ENCODE data around the gene CADM4. TPM values are rescaled to one million over a fixed set of nuclear protein-coding genes. Genes with fewer than 3 reads are reported as not detected.
"Not testable (repeated sequence)": the region's sequence is repeated elsewhere in the genome, so short reads cannot be mapped to it uniquely, and the experiment has no call there.

Gene CADM4
- total RNA-seq, 1 donor from 2014 or later, result 13.4 TPM

DNA sequence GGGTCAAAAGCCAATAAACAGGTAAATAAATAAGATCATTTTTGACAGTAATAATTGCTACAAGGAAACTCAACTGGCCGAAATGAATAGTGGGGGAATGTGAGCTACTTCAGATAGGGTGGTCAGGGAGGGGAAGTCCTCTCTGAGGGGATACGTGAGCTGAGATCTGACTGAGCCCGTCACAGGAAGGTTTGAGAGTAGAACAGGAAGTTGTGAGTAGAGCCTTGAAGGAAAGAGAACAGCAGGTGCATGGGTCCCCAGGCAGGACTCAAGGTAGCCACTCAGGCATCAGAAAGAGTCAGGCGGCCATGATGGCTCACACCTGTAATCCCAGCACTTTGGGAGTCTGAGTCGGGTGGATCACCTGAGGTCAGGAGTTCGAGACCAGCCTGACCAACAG lies 50.0 kb downstream of the CADM4 start:
- Histone ChIP-seq H3K27me3 (ENCODE audit: control insufficient read depth, insufficient read depth, low read length) (no peaks in the 10 kb centered on the region), H3K36me3 (ENCODE audit: control insufficient read depth, insufficient read depth, low read length) (peaks cover 19% of the 10 kb centered on the region), H3K4me3 (ENCODE audit: low read depth, low read length) (no peak overlapping the region)
- DNase-seq (ENCODE audit: low read depth) (no peak), FAIRE-seq (no peak)
- TF ChIP-seq, protein P1, sequence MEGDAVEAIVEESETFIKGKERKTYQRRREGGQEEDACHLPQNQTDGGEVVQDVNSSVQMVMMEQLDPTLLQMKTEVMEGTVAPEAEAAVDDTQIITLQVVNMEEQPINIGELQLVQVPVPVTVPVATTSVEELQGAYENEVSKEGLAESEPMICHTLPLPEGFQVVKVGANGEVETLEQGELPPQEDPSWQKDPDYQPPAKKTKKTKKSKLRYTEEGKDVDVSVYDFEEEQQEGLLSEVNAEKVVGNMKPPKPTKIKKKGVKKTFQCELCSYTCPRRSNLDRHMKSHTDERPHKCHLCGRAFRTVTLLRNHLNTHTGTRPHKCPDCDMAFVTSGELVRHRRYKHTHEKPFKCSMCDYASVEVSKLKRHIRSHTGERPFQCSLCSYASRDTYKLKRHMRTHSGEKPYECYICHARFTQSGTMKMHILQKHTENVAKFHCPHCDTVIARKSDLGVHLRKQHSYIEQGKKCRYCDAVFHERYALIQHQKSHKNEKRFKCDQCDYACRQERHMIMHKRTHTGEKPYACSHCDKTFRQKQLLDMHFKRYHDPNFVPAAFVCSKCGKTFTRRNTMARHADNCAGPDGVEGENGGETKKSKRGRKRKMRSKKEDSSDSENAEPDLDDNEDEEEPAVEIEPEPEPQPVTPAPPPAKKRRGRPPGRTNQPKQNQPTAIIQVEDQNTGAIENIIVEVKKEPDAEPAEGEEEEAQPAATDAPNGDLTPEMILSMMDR (IDR thresholded peaks at IDR 0.05; ENCODE audit: insufficient read depth, low read length, severe bottlenecking), result no peak

DNA sequence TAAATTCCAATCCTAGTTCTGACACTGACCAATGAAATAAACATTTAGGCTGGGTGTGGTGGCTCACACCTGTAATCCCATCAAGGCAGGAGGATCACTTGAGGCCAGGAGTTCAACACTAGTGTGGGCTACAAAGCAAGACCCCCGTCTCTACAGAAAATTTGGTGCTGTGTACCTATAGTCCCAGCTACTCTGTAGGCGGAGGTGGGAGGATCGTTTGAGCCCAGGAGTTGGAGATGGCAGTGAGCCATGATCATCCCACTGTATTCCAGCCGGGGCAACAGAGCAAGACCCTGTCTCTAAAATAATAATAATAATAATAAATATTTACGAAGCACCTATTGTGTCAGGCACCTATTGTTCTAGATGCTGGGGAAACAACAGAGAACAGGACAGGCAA lies 50.4 kb downstream of the CADM4 start:
- FAIRE-seq (no peak), DNase-seq (ENCODE audit: low read depth) (no peak)
- Histone ChIP-seq H3K36me3 (ENCODE audit: control insufficient read depth, insufficient read depth, low read length) (peaks cover 18% of the 10 kb centered on the region), H3K4me3 (ENCODE audit: low read depth, low read length) (no peak overlapping the region), H3K27me3 (ENCODE audit: control insufficient read depth, insufficient read depth, low read length) (no peaks in the 10 kb centered on the region)
- TF ChIP-seq, protein P1 (IDR thresholded peaks at IDR 0.05; ENCODE audit: insufficient read depth, low read length, severe bottlenecking), result no peak

DNA sequence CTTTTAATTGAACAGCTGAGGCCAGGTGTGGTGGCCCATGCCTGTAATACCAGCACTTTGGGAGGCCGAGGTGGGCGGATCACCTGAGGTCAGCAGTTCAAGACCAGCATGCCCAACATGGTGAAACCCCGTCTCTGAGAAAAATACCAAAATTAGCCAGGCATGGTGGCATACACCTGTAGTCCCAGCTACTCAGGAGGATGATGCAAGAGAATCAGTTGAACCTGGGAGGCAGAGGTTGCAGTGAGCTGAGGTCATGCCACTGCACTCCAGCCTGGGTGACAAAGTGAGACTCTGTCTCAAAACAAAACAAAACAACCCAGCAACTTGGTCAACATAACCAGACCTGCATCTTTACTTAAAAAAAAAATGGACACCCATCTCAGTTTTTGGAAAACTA lies 52.6 kb downstream of the CADM4 start:
- not testable (repeated sequence) for FAIRE-seq; H3K36me3 ChIP-seq (ENCODE audit: control insufficient read depth, insufficient read depth, low read length)

DNA sequence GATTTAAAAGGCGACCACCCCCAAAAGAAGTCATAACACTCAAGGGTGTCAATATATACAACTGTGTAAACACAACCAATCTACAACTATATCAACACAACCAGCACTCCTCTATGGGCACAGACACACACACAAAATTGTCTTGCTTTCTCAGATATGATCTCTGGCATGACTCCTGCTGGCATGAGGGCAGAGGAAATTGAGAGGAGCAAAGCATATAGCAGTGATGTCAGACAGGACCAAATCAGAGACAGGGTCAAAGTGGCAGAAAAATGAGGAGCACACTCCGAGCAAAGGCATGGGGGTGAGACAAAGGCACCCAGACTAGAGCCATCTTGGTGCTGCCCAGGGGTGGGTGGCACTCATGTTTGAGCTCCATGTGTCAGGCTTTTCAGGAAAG lies 53.3 kb downstream of the CADM4 start:
- FAIRE-seq, result peak; percentile 64

More for the DNA sequence above, 52.6 kb downstream of the CADM4 start:
- not testable (repeated sequence) for DNase-seq (ENCODE audit: low read depth); H3K27me3 ChIP-seq (ENCODE audit: control insufficient read depth, insufficient read depth, low read length); H3K4me3 ChIP-seq (ENCODE audit: low read depth, low read length)

DNA sequence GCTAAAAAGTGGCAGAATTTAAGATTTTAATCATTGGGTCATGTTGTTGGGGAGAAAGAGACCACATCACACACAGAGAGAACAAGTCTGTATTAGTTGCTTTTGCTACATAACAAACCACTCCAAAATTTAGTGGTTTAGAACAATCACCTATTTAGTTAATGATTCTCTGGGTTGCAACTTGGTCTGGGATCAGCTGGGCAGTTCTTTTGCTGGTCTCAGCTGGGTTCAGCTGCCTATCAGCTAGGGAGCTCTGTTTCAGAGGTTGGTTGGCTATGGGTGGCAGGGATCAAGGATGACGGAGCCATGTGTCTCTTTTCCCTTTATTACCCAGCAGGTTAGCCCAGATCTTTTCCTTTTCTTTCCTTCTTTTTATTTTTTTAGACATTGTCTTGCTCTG lies 55.2 kb downstream of the CADM4 start:
- no peak for FAIRE-seq
- Histone ChIP-seq H3K36me3 (ENCODE audit: control insufficient read depth, insufficient read depth, low read length) (no peaks in the 10 kb centered on the region), H3K4me3 (ENCODE audit: low read depth, low read length) (no peak overlapping the region), H3K27me3 (ENCODE audit: control insufficient read depth, insufficient read depth, low read length) (no peaks in the 10 kb centered on the region)
- TF ChIP-seq, protein P1 (IDR thresholded peaks at IDR 0.05; ENCODE audit: insufficient read depth, low read length, severe bottlenecking), result no peak
- DNase-seq (ENCODE audit: low read depth), result no peak

More for the DNA sequence above, 53.3 kb downstream of the CADM4 start:
- H3K36me3 ChIP-seq (ENCODE audit: control insufficient read depth, insufficient read depth, low read length), result peaks cover 3% of the 10 kb centered on the region
- H3K4me3 ChIP-seq (ENCODE audit: low read depth, low read length), result no peak overlapping the region
- TF ChIP-seq, protein P1 (IDR thresholded peaks at IDR 0.05; ENCODE audit: insufficient read depth, low read length, severe bottlenecking), result no peak
- no peak for DNase-seq (ENCODE audit: low read depth)
- H3K27me3 ChIP-seq (ENCODE audit: control insufficient read depth, insufficient read depth, low read length), result no peaks in the 10 kb centered on the region

DNA sequence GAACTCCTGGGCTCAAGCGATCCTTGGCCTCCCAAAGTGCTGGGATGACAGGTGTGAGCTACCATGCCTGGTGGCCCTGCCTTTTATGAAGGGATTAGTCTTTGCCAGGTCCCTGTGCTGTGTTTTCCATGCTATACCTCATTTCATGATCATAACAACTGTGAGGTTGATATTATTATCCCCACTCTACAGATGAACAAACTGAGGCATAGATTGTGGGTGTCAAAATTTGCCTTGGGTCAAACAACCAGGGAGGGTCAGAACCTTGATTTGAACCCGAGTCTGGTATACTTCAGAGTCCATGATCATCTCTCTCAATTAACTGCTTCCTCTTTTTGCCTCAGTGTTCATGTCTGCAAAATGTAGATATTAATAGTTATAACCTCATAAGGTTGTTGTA lies 57.2 kb downstream of the CADM4 start:
- no peaks in the 10 kb centered on the region for H3K36me3 ChIP-seq (ENCODE audit: control insufficient read depth, insufficient read depth, low read length)
- no peak for DNase-seq (ENCODE audit: low read depth)
- no peak overlapping the region for H3K4me3 ChIP-seq (ENCODE audit: low read depth, low read length)
- no peaks in the 10 kb centered on the region for H3K27me3 ChIP-seq (ENCODE audit: control insufficient read depth, insufficient read depth, low read length)
- TF ChIP-seq, protein P1 (IDR thresholded peaks at IDR 0.05; ENCODE audit: insufficient read depth, low read length, severe bottlenecking), result no peak
- FAIRE-seq, result no peak

Measured in bronchial epithelial cell (primary cell).